B cell (primary cell): ENCODE results near the gene BTLA.

Experiments used
- CTCF ChIP-seq: fragments of 200-600 bp; IDR thresholded peaks from one replicate; pipeline ENCODE4 v1.8.0; 2022; ENCODE audit warnings: antibody characterized with exemption, mild to moderate bottlenecking
- EZH2 ChIP-seq: IDR thresholded peaks from 2 replicates; pipeline ENCODE4 v1.6.1; 2012; ENCODE audit warnings: borderline replicate concordance, low read depth, mild to moderate bottlenecking, moderate library complexity, low read length; ENCODE audit not compliant: insufficient read depth, poor library complexity, severe bottlenecking

GRCh38 chr3:112491373-112491772 lies 7.9 kb downstream of the BTLA start:
- TF ChIP-seq CTCF (no peak), EZH2 (no peak)
